SIG-M5 treated with dmso at 0.1 percent for 504 hours (cell line): ENCODE measurements around the gene BCAP29.
"Not testable (repeated sequence)": the region's sequence is repeated elsewhere in the genome, so short reads cannot be mapped to it uniquely, and the experiment has no call there.

Experiments
- DNase-seq: peaks from one replicate; lab custom pipeline; 2025; ENCODE audit not compliant: unreplicated experiment; lab: John Stamatoyannopoulos, UW

BCAP29 gene

GRCh38 chr7:107579885-107580715, at the start of gene BCAP29:
Gene BCAP29, plus strand, starts transcription at chr7:107580246. Its CDS starts 527 bp downstream, at chr7:107580773.
- DNase-seq, result peak; percentile 66

GRCh38 chr7:107530751-107531150, 49.3 kb upstream of the BCAP29 start:
- no peak for DNase-seq

- DNase-seq, result no peak
Measured at GRCh38 chr7:107534139-107534538, 45.9 kb upstream of the BCAP29 start.

- DNase-seq, result not testable (repeated sequence)
Measured at GRCh38 chr7:107537228-107537627, 42.8 kb upstream of the BCAP29 start.

- DNase-seq, result no peak
Measured at GRCh38 chr7:107538001-107538400, 42.0 kb upstream of the BCAP29 start.

- no peak for DNase-seq
Measured at GRCh38 chr7:107543338-107543993, 36.6 kb upstream of the BCAP29 start.

GRCh38 chr7:107544848-107545591, 35.0 kb upstream of the BCAP29 start:
- DNase-seq, result no peak

GRCh38 chr7:107551936-107552335, 28.1 kb upstream of the BCAP29 start:
- no peak for DNase-seq

- DNase-seq, result no peak
Measured at GRCh38 chr7:107555893-107556292, 24.2 kb upstream of the BCAP29 start.

- no peak for DNase-seq
Measured at GRCh38 chr7:107559864-107560263, 20.2 kb upstream of the BCAP29 start.

GRCh38 chr7:107560898-107561516, 19.0 kb upstream of the BCAP29 start:
- no peak for DNase-seq

- peak; percentile 43 for DNase-seq
Measured at GRCh38 chr7:107563081-107563774, 16.8 kb upstream of the BCAP29 start.

GRCh38 chr7:107563775-107564552, 16.1 kb upstream of the BCAP29 start, which contains the start of the genes COG5 and DUS4L:
Gene COG5, minus strand, starts transcription at chr7:107563920. Its CDS starts 24 bp downstream, at chr7:107563896.
Gene DUS4L, plus strand, starts transcription at chr7:107563971. Its CDS starts 3,100 bp downstream, at chr7:107567071.
- peak; percentile 55 for DNase-seq

- DNase-seq, result no peak
Measured at GRCh38 chr7:107564553-107565298, 15.3 kb upstream of the BCAP29 start.

- no peak for DNase-seq
Measured at GRCh38 chr7:107570298-107570697, 9.7 kb upstream of the BCAP29 start.

GRCh38 chr7:107573537-107573936, 6.5 kb upstream of the BCAP29 start:
- DNase-seq, result no peak

- no peak for DNase-seq
Measured at GRCh38 chr7:107579554-107579884, 527 bp upstream of the BCAP29 start.

- peak; percentile 37 for DNase-seq
Measured at GRCh38 chr7:107580716-107581383, 804 bp downstream of the BCAP29 start.
